Vagina (tissue), 2 donors: Measurements from ENCODE around the gene MAVS.

Source experiments
- POLR2A ChIP-seq, 2 donors: fragments of 450-650 bp; IDR thresholded peaks; one replicate each; pipeline ENCODE4 v1.6.1; 2017; ENCODE audit warnings: antibody characterized with exemption in 2 of 2, mild to moderate bottlenecking in 2 of 2, moderate library complexity in 2 of 2
- POLR2AphosphoS5 ChIP-seq, 2 donors: sonication (generic); formaldehyde crosslinking; IDR thresholded peaks; one replicate each; pipeline ENCODE4 v1.9.0; 2017; ENCODE audit warnings: antibody characterized with exemption in 2 of 2, mild to moderate bottlenecking in 2 of 2, low read depth in 1 of 2; ENCODE audit not compliant: insufficient read depth in 1 of 2
- TF ChIP-seq, protein P1 (sequence below), 3 experiments: fragments of 450-650 bp in 2 of 3; fragments of 200-600 bp in 1 of 3; sonication (generic) in 1 of 3; IDR thresholded peaks; one replicate each; pipeline ENCODE4 v1.5.1; 2017 to 2019; ENCODE audit warnings: antibody characterized with exemption in 3 of 3, mild to moderate bottlenecking in 2 of 3, moderate library complexity in 2 of 3

DNA sequence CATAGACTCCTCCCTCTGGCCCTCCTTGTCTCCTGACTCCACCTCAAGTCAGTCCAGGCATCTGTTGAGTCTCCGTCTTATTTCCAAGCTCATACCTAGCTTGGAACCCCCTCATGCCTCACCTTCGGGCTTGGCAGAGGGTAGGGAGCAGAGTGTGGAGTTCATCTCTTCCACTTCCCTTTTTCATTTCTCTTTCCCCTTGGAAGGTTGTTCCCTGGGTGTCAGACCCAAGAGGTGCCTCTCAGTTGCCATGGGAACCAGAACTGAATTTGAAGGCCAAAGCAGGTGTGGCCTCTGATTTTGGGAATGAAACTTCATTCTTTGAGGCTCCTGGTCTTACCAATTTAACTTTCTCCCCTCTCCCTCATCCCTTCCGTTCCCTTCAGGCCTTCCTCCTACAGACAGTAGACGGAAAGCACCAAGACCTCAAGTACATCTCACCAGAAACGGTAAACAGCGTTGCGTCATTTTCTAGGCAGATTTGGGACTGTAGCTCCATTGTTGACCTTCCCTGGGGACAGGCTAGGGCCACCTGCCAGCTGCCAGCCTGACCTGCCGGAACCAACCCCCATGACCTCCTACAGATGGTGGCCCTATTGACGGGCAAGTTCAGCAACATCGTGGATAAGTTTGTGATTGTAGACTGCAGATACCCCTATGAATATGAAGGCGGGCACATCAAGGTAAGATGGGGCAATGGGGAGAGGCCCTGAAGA, 44.0 kb upstream of the MAVS start:
- TF ChIP-seq POLR2AphosphoS5 (IDR thresholded peaks at IDR 0.05; ENCODE audit: insufficient read depth in 1 of 2, low read depth in 1 of 2), result no peak
- TF ChIP-seq POLR2A (IDR thresholded peaks at IDR 0.05), result no peak
- TF ChIP-seq, protein P1, sequence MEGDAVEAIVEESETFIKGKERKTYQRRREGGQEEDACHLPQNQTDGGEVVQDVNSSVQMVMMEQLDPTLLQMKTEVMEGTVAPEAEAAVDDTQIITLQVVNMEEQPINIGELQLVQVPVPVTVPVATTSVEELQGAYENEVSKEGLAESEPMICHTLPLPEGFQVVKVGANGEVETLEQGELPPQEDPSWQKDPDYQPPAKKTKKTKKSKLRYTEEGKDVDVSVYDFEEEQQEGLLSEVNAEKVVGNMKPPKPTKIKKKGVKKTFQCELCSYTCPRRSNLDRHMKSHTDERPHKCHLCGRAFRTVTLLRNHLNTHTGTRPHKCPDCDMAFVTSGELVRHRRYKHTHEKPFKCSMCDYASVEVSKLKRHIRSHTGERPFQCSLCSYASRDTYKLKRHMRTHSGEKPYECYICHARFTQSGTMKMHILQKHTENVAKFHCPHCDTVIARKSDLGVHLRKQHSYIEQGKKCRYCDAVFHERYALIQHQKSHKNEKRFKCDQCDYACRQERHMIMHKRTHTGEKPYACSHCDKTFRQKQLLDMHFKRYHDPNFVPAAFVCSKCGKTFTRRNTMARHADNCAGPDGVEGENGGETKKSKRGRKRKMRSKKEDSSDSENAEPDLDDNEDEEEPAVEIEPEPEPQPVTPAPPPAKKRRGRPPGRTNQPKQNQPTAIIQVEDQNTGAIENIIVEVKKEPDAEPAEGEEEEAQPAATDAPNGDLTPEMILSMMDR (IDR thresholded peaks at IDR 0.05), result no peak
